NCI-H345 treated with DMSO at 0.1 percent for 48 hours (cell line): Measurements from ENCODE around the gene ZNF41.
"Not testable (repeated sequence)": the region's sequence is repeated elsewhere in the genome, so short reads cannot be mapped to it uniquely, and the experiment has no call there.

Experiments used
- DNase-seq: peaks from one replicate; lab custom pipeline; 2025; ENCODE audit not compliant: unreplicated experiment; lab: John Stamatoyannopoulos, UW

ZNF41 gene

DNA sequence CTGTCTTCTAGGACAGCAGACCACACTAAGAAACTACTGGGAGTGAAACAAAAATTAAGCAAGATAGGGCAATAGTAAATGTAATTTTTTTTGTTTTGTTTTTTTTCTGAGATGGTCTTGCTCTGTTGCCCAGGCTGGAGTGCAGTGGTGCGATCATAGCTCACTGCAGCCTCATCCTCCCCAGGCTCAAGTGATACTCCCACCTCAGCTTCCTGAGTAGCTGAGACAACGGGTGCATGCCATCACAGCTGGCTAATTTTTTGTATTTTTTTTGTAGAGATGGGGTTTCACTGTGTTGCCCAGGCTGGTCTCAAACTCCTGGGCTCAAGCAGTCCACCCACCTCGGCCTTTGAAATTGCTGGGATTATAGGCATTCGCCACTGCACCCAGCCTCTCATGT, 9.1 kb upstream of the ZNF41 start:
- DNase-seq, result not testable (repeated sequence)

DNA sequence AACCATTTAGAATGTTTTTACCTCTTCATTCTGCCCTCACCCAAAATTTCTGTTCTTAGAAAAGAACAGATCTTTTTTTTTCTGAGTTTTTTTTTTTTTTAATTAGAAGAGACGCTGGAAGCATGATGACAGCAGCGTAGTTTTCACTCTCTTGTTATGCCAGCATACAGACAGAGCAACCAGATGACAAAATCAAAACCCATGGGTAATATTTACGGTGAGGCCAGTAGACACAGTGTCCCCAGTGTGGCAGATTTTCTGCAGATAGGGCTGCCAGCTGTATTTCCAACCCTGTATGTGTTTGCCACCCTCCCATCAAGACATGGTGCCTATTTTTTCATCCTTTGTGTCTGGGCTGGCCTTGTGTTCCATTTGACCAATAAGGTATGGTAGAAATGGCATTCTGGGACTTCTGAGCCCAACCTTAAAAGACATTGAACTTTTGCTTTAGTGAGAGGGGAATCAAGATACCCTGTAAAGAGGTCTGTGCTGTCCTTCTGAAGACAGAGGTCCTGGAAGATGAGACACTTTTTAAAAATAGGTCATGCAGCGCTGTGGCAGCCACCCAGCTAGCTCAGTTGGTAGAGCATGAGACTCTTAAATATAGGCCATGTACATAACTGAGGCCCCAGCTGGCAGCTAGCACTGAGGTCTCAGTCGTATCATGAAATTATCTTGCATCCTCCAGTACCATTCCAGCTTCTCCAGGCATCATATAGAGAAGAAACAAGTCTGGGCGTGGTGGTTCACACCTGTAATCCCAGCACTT, 6.7 kb upstream of the ZNF41 start:
- no peak for DNase-seq

DNA sequence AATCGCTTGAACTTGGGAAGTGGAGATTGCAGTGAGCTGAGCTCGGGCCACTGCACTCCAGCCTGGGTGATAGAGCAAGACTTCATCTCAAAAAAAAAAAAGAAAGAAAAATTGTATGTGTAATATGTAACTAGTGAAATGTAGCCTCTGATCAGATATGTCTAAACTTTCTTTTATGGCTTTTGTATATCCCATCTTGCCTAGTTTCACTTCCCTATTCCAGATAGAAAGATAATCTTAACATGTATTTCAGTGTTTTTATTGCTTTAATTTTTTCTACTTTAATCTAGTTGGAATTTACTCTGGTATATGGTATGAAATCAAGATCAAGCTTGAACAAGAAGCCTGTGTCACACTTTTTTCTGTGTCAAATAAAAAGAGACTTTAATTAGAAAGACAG, 1.9 kb upstream of the ZNF41 start:
- DNase-seq, result no peak

DNA sequence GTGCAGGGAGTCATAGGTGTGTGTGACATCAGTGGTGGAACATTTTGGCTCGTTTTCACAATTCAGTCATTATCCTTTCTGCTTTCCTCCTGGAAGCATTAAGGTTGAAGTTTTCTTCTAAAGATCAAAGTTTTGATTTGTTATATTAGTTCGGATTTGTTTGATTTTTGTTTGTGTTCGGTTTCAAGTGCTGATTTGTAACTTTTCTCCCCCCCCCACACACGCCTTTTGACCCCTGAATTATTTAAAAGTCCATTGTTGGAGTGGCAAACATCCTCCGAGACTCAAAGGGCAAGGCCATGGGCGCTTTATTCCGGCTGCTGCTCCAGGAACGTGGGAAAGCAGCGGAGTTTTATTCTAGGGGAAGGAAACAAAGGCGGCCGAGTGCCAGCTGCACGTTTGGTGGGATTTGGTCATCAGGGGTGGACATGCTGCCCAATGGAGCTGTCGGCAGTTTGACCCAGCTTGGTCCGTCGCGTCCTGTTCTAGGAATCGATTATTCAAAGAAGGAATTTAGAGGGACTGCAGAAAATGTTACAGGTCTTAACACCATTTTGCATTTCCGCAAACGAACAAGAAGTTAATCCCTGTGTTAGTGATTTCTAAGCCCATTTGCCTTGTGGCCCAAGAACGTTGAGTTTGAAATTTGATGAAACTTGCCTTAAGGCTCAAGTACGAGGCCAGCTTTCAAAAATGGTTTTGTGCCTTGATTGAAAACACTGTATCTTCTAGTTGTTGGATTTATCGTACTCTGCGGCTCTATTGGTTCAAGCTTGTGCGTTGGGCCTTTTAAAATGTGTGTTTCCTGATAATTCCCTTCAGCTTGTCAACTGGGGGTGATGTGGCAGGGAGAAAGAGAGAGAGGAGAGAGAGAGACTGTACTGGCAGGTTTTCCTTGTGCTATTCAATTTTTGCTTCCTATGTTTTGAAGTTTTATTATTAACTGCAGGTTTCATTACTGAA, 565 bp upstream of the ZNF41 start:
- no peak for DNase-seq

DNA sequence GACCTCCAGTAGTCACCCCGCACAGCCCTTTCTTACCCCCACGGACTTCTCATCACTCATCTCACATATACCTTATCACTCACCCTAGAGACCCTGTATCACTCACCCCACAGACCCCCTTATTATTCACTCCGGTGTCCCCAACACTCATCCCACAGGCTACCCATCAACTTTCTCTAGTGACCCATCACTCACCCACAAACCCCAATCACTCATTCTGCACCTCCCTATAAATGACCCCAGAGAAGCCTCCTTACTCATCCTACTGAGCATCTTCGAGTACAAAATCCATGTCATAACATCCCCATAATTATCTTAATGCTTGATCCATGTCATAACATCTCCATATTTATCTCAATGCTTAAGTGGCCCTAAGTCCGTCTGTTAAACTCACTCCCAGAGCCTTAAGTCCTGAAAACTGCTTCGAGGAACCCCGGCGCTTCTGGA, 934 bp downstream of the ZNF41 start:
- no peak for DNase-seq

DNA sequence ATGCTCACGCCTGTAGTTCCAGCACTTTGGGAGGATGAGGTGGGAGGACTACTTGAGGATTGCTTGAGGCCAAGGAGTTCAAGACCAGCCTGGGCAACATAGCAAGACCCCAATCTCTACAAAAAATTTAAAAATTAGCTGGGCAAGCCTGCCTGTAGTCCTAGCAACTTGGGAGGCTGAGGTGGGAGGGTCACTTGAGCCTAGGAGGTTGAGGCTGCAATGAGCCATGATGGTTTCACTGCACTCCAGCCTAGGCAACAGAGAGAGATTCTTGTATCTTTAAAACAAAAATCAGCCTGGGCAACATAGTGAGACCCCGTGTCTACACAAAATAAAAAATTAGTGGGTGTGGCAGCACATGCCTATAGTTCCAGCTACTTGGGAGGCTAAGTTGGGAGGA, 1.9 kb downstream of the ZNF41 start:
- no peak for DNase-seq

DNA sequence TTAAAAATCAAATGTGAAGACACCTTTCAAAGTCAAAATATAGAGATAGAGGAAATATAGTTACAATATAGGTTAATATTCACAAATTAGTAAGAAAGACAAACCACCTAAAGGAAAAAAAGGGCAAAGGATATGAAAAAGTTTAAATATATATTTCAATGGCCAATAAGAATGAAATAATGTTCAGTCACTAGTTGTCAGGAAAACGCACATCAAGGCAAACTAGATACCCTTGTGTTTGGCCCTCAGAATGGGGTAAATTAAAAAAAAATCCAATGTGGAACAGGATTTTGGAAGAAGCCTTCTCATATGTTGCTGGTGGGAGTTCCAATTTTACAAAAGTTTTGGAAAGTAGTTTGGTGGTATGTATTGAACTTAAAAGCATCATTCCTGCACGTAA, 2.4 kb downstream of the ZNF41 start:
- no peak for DNase-seq

DNA sequence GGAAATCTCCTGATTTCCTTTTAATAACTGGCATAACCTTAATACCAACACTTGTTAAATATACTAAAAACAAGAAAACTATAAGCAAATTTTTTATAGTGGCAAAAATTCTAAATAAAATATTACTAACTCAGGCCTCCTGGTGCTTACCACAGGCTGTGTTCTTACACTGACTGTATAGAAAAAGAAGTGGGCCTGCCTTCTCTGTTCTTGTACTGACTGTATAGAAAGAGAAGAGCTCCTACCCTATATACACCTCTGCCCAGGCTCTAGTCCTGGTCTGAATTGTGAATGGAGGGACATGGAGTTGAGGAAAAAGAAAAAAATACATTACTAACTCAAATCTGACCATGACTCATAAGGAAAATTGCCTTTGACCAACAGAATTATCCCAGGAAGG, 7.5 kb downstream of the ZNF41 start:
- no peak for DNase-seq

DNA sequence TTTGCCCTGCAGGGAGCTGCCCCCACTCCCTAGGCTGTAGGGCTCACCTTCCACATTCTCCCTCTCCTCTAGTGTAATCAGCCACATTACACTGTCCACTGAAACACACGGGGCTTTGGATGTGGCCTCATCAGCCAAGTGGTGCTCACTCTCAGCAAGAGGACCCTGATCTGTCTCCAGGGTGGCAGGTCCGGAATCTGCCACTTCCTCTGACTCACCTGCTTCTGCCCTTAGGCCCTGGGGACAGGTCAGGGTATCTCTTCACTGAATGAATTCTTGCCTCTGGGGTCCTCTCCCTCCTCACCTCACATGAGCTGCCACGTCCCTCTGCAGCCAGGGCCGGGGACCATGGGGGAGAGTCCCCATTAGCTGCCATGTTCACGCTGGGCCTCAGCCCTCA, 15.9 kb downstream of the ZNF41 start:
- no peak for DNase-seq

DNA sequence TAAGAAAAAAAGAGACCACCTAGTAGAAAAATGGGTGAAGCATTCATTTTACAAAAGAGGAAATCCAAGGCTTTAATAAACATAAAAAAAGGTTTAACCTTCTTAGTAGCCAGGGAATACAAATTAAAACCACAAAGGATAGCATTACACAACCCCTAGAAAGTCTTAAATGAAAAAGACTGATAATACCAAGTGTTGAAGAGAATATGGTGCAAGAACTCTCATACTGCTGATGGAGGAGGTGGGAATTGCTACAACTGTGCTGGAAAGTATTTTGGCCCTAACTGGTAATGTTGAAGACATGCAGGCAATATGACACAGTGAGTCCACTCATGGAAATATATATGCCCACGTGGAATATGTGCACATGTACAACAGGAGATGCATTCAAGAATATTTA, 22.5 kb downstream of the ZNF41 start:
- DNase-seq, result no peak

DNA sequence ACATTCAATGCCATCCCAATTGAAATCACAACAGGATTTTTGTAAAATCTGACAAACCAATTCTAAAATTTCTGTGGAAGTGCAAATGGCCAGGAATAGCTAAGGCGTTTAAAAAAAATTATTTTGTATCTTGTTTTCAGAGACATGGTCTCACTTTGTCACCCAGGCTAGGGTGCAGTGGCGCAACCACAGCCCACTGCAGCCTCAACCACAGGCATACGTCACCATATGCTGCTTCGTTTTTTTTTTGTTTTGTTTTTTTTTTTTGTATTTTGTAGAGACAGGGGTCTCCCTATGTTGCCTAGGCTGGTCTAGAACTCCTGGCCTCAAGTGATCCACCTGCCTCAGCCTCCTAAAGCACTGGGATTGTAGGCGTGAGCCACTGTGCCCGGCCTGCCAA, 24.5 kb downstream of the ZNF41 start:
- no peak for DNase-seq

DNA sequence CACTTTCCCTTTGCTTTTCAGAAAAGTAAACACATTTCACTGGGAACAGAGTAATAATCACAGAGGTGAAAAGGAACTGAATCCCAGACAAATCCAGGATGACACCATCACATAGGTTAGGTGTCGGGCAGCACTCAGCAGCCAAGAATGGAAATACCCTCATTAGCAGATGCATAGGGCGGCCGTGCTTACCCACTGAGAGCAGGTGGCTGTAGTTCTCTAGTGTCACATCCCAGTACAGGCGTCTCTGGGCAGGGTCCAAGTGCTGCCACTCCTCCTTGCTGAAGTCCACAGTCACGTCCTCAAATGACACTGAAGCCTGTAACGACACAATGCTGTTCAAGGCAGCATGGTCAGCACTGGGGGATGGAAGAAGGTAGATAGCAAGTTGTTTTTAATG, 26.9 kb downstream of the ZNF41 start:
- no peak for DNase-seq

DNA sequence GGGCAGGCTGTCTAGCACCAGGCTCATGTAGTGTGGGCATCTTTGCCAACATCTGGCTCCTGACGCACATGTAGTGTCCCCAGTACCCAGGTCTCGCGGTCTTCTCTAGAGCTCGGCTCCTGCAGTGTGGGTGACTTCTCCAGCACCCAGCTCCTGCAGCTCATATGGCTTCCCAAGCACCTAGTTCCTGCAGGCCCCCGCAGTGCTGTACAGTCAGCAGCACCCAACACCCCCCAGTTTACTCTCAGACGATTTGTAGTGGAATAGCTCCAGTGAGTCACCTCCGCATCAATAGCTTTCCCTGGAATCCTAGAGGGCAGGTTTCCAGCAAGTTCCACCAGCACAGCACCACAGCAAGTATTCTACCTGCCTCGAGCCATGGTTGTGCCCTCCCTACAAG, 30.9 kb downstream of the ZNF41 start:
- DNase-seq, result no peak

DNA sequence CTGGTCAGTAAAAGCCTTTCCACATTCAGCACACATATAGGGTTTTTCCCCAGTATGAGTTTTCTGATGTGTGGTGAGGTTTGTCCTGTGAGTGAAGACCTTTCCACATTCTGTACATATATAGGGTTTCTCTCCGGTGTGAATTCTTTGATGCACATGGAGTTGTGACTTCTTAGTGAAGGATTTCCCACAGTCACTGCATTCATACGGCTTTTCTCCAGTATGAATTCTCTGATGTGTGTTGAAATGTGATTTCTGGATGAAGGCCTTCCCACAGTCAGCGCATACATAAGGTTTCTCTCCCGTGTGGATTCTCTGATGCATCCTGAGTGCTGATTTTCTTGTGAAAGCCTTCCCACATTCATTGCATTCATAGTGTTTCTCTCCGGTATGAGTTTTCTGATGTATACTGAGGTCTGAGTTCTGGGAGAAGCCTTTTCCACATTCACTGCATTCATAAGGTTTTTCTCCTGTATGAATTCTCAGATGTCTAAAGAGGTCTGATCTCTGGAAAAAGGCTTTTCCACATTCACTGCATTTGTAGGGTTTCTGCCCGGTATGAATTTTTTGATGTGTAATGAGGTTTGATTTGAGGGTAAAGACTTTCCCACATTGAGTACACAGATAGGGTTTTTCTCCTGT, 34.7 kb downstream of the ZNF41 start:
- DNase-seq, result no peak

DNA sequence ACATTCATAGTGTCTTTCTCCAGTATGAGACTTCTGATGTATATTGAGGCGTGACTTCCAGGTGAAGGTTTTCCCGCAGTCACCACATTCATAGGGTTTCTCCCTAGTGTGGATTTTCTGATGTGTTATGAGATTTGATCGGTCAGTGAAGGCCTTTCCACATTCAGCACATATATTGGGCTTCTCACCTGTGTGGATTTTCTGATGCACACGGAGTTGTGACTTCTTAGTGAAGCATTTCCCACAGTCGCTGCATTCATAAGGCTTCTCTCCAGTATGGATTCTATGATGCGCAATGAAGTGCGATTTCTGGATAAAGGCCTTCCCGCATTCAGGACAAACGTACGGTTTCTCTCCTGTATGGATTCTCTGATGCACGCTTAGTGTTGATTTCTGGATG, 35.4 kb downstream of the ZNF41 start:
- no peak for DNase-seq

DNA sequence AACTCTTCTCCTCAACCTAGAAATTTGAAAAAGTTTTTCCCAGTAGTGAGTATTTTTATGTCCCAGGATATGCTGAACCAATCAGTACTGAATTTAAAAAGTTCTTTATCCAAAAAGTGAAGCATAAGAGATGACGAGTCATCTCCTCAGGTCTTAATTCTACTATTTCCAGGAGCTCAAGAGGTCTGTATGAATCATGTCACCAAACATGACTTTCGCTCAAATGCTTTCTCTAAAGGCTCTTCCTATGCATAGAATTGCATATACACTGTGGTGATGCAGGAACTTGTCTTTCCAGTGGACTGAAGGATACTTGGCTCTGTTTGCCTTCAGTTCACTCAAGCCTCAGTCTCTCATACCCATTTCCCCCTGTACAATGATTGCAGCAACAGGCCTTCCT, 36.1 kb downstream of the ZNF41 start:
- no peak for DNase-seq

DNA sequence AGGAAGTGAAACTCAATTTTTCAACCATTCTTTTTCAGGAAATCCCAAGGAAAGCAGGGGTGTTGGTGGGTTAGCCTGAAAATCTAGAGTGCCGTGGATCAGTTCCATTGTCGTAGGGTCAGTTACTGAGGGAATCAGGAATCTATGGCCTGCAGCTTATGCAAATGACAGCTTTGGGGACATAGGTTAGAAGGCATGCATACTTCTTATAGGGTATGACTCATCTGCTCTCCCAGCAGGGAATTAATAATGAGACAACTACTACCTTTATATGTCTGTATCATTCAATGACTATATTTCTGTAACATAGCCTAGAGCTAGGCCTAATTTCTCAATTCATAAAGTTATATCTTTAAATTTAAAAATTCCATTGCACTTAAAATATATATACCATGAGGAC, 36.6 kb downstream of the ZNF41 start:
- no peak for DNase-seq

DNA sequence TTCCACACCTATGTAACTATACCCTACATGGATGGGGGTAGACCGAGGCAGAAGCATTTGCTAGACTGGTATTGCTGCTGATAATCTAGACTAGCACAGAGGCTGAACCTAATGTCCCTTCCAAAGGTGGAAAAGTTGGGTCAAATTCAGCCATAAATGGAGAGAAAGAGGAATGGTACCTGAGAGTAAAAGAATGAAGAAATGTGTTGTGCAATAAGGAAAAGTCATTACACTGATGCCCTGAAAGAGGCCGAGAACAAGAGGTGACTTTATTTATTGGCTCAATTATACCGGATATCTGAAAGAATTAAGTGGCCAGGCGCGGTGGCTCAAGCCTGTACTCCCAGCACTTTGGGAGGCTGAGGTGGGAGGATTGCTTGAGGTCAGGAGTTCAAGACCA, 52.1 kb downstream of the ZNF41 start:
- DNase-seq, result no peak

DNA sequence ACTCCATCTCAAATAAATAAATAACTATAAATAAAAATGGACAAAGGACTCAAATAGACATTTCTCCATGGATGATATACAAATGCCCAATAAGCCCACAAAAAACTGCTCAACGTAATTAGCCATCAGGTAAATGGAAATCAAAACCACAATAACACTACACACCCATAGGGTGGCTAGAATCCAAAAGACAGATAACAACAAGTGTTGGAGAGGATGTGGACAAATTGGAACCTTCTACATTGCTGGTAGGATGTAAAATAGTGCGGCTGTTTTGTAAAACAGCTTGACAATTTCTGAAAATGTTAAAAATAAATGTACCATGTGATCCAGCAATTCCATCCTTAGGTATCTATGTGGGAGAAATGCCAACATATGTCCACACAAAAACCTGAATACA, 60.6 kb downstream of the ZNF41 start:
- DNase-seq, result no peak

DNA sequence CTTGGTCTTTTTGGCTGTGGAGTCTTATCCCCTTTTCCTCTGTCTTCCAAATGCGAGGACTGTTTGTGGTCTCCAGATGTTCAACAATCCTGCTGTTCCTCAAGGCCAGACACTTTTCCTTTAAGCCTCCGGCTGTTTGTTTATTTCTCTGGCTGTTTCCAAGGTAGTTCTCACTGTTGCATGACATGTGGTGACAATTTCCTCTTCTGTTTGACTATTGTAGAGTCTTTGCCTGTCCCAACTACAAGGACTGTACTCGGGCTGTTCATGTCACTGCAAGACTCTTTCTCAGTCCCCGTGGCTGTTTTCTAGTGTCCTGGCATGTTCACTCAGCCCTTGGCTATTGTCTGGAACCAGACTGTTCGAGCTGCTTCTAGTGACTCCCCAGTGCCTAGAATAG, 62.1 kb downstream of the ZNF41 start:
- no peak for DNase-seq

DNA sequence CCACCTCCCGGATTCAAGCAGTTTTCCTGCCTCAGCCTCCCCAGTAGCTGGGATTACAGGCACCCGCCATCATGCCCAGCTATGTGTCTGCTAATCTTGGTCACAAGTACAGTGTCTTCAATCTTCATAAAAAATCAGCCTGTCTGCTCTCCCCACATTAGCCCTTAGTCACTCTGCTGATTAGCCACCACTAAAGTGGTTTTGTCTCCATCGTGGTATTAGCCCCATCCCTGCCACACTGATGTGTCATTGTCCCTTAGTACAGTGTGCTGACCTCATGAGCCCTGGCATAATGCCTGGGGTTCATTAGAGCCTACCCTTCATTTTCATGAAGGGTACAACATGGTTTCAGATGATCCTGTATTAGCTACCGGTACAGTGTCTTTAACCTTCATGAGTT, 62.8 kb downstream of the ZNF41 start:
- DNase-seq, result no peak

DNA sequence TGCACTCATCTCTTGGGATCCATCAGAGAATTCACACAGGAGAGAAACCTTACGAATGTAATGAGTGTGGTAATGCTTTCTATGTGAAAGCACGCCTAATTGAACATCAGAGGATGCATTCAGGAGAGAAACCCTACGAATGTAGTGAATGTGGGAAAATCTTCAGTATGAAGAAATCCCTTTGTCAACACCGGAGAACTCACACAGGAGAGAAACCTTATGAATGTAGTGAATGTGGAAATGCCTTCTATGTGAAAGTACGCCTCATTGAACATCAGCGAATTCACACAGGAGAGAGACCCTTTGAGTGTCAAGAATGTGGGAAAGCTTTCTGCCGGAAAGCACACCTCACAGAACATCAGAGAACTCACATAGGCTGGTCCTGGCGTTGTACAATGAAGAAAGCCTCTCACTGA, 69.8 kb downstream of the ZNF41 start:
- DNase-seq, result no peak
